GM18868 (cell line): ENCODE measurements around the gene CHD3.
"Not testable (repeated sequence)": the region's sequence is repeated elsewhere in the genome, so short reads cannot be mapped to it uniquely, and the experiment has no call there.

Source experiments
- ATAC-seq: cut with Tn5 transposase; IDR thresholded peaks from one replicate; pipeline ENCODE4 v1.9.1; 2021; ENCODE audit warnings: mild to moderate bottlenecking, moderate library complexity; ENCODE audit not compliant: unreplicated experiment

CHD3 gene

DNA sequence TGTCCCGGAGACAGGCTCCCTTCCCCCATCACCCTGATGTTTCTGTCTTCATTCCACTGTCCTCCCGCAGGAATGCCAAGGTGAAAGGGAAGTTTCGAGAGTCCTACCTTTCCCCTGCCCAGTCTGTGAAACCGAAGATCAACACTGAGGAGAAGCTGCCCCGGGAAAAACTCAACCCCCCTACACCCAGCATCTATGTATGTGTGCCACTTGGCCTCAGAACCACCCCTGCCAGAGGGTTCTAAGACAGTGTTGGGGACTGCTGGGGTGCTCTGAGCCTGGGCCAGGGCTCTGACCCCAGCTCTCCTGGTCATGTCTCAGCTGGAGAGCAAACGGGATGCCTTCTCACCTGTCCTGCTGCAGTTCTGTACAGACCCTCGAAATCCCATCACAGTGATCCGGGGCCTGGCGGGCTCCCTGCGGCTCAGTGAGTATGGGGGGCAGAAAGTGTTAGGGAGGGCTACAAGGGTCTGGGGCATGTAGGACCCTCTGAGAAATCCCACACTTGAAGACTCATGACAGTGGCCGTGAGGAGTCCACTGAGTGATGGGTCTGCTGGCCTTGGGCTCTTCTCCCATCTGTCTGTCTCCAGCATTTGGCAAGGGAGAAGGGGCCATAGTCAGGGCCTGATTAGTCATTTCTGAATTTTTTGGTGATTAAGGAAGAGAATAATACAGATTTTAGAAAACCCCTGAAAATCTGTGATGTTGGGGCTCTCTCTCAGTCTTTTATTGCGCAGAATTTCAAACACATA, 38.7 kb upstream of the CHD3 start:
- ATAC-seq = no peak

DNA sequence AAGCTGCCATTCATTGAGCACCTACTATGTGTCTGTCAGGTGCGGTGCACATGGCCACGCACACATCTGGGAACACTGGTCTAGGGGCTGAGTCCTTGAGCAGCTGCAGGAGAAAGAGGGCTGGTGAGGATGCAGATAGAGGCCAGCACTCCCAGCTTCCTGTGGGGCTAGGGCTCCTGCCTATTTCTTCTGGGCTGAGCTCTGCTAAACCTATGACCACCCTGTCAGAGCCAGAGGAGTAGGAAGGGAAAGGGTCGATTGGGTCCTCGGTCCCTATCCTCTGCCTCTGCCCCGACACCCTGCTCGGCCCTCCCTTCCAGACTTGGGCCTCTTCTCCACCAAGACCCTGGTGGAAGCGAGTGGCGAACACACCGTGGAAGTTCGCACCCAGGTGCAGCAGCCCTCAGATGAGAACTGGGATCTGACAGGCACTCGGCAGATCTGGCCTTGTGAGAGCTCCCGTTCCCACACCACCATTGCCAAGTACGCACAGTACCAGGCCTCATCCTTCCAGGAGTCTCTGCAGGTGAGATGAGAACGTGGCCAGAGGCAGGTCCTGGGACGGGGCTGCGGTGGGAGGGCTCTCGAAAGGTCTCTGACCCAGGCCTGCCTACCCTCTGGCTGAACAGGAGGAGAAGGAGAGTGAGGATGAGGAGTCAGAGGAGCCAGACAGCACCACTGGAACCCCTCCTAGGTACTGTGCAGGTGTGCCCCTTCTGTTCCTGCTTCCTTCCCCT, 37.7 kb upstream of the CHD3 start:
- ATAC-seq = peak; percentile 7

DNA sequence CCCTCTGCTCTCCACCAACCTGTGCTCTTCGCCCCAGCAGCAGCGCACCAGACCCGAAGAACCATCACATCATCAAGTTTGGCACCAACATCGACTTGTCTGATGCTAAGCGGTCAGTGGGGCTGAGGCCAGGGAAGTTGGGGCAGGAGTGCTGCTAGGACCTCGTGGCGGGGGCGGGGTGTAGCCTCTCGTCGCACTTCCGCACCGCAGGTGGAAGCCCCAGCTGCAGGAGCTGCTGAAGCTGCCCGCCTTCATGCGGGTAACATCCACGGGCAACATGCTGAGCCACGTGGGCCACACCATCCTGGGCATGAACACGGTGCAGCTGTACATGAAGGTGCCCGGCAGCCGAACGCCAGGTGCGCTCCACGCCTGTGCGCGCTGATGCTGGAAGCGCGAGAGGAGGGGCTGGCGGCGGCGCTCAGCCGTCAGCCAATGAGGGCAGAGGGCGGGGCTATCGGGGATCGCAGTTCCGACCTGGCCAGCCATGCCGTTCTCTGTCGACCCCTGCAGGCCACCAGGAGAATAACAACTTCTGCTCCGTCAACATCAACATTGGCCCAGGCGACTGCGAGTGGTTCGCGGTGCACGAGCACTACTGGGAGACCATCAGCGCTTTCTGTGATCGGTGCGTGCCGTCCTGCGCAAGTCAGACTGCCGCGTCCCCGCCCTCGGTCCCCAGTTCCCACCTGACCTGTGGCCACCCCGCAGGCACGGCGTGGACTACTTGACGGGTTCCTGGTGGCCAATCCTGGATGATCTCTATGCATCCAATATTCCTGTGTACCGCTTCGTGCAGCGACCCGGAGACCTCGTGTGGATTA, 36.9 kb upstream of the CHD3 start:
- ATAC-seq = peak; percentile 65

DNA sequence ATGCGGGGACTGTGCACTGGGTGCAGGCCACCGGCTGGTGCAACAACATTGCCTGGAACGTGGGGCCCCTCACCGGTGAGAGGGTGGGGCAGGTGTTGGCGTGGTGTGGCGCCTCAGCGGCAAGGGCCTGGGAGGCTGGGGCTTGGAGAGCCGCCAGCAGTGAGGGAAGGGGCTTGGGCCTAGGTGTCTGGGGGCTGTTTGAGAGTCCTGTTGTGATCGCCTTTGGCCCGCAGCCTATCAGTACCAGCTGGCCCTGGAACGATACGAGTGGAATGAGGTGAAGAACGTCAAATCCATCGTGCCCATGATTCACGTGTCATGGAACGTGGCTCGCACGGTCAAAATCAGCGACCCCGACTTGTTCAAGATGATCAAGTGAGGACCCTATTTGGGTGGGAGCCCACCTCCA, 36.3 kb upstream of the CHD3 start:
- ATAC-seq = no peak

DNA sequence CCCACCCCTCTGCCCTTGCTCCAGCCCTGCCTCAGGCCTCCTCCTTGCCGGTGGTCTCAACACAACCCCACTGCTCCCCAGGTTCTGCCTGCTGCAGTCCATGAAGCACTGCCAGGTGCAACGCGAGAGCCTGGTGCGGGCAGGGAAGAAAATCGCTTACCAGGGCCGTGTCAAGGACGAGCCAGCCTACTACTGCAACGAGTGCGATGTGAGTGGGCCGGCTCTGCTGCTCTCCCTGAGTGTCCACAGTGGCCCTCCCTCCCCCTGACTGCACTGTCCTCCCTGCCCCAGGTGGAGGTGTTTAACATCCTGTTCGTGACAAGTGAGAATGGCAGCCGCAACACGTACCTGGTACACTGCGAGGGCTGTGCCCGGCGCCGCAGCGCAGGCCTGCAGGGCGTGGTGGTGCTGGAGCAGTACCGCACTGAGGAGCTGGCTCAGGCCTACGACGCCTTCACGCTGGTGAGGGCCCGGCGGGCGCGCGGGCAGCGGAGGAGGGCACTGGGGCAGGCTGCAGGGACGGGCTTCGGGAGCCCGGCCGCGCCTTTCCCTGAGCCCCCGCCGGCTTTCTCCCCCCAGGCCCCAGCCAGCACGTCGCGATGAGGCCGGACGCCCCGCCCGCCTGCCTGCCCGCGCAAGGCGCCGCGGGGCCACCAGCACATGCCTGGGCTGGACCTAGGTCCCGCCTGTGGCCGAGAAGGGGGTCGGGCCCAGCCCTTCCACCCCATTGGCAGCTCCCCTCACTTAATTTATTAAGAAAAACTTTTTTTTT, 35.5 kb upstream of the CHD3 start:
- no peak for ATAC-seq

DNA sequence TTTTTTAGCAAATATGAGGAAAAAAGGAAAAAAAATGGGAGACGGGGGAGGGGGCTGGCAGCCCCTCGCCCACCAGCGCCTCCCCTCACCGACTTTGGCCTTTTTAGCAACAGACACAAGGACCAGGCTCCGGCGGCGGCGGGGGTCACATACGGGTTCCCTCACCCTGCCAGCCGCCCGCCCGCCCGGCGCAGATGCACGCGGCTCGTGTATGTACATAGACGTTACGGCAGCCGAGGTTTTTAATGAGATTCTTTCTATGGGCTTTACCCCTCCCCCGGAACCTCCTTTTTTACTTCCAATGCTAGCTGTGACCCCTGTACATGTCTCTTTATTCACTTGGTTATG, 34.9 kb upstream of the CHD3 start:
- ATAC-seq = no peak

DNA sequence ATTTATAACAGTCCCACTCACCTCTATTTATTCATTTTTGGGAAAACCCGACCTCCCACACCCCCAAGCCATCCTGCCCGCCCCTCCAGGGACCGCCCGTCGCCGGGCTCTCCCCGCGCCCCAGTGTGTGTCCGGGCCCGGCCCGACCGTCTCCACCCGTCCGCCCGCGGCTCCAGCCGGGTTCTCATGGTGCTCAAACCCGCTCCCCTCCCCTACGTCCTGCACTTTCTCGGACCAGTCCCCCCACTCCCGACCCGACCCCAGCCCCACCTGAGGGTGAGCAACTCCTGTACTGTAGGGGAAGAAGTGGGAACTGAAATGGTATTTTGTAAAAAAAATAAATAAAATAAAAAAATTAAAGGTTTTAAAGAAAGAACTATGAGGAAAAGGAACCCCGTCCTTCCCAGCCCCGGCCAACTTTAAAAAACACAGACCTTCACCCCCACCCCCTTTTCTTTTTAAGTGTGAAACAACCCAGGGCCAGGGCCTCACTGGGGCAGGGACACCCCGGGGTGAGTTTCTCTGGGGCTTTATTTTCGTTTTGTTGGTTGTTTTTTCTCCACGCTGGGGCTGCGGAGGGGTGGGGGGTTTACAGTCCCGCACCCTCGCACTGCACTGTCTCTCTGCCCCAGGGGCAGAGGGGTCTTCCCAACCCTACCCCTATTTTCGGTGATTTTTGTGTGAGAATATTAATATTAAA, 34.4 kb upstream of the CHD3 start:
- no peak for ATAC-seq

DNA sequence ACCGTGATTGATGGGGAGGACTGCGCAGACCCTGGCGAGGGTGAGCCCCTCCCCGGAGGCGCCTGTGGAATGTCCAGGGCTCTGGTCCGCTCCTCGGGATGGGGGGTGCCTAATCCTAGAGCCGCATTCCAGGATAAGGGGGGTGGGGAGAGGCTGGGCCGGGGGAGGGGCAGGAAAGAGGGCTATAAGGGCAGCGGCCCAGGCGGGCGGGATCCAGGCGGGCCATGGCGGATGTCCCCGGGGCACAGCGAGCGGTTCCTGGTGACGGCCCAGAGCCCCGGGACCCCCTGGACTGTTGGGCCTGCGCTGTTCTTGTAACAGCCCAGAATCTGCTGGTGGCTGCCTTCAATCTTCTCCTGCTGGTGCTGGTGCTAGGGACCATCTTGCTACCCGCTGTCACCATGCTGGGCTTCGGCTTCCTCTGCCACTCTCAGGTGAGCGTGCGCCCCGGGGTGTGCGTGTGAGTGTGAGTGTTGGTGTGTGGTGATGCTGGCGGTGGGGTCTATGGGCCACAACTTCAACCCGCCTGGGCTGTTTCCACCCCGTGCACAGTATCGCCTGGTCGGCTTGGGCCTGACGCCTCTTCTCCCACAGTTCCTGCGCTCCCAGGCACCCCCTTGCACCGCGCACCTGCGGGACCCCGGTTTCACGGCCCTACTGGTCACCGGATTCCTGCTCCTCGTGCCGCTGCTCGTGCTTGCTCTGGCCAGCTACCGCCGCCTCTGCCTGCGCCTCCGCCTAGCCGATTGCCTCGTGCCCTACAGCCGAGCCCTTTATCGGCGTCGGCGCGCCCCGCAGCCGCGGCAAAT, 33.5 kb upstream of the CHD3 start, which contains the start of gene TMEM88:
TMEM88 (plus strand) TSS at position 216 of the 809 bp plus-strand sequence; CDS start at position 225, 9 bp downstream.
- ATAC-seq = no peak

DNA sequence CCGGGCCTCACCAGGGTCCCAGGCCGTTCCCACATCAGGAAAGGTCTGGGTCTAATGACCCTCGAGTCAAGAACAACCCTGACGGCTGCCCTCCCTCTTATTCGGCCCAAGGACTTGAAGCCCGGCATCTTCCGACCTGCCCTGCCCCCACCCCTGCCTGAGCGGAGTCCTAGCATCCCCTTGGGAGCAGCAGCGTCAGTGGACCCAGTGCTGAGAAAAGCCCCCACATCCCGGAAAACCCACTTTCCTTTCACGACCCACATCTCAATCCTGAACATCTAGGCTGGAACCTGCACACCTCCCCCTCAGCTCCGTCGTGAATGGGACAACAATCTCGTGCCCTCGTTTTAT, 33.0 kb upstream of the CHD3 start:
- no peak for ATAC-seq

DNA sequence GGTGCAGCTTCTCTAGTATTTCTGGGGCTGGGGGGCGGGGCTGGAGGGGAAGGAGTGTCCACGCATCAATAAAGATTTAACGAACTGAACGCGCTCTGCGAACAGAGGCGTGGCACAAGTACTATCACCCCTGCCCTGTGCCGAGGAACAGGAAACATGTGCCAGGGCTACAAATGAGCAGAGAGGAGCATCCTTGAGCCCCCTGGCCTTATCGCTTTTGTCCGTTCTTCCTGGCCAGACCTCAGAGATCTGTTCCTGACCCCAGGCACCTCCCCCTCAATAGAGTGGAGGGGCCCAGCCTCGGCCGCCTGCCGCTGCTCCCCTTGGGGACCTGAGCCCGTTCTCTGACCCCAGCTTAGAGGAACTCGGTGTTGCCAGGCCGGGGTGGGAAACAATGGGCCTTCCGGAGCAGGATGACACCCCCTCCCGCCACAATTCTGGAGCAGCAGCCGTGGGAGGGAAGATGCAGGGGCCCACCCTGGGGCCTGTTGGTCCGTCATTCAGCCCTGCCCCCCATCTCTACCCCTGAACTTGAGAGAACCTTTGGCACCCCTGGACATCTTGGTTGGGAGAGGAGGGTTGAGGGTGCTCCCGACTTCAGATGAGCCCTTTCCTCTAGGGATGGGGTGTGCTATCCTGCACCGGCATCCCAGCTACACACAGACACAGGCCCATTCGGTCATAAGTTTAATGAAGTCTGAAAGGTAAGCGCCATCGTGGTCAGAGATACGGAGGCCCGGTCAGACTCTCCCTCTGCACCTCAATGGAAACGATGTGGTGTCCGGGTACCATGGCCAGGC, 32.4 kb upstream of the CHD3 start:
- no peak for ATAC-seq

DNA sequence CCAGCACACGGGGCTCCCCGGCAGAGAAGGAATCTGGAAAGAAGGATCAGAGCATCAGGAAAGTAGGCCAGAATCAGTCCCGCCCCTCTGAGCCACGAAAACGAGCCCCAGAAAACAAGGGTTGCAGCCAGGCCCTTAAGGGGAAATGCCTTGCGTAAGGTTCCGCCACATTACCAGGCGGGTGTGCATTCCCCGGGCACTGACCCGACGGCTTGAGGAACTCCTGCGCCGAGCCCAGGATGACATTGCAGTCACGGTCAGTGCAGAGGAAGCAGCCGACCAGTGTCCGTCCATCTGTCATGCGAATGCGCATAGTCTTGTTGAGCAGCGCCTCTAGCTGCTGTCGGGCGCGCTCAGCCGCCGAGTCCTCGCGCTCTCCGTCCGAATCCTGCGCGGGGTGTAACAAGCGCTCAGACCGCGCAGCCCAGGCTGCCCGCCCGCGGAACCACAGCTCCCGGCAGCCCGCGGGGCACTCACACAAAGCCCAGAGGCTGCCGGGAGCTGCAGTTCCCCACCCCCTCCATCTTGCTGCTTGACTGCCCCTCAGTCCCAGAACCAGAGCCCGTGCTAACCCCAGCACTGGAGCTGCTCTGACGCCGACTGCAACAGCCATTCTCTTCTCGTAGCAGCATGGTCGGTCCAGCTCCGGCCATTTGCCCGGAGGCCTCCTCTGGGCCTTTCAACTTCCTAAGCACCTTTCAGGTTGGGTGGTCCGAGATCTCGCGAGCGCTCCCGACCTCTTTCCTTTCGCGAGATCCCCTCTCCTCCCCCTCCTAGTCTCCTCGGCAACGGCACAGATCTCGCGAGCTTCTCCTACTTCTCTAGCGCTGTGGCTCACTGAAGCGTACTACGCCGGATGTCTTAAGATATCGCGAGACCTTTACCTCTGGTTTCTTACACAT, 31.5 kb upstream of the CHD3 start, which contains the start of gene NAA38:
NAA38 (minus strand) TSS at position 749 of the 902 bp plus-strand sequence; CDS start at position 653, 96 bp downstream.
- ATAC-seq = peak; percentile 71

DNA sequence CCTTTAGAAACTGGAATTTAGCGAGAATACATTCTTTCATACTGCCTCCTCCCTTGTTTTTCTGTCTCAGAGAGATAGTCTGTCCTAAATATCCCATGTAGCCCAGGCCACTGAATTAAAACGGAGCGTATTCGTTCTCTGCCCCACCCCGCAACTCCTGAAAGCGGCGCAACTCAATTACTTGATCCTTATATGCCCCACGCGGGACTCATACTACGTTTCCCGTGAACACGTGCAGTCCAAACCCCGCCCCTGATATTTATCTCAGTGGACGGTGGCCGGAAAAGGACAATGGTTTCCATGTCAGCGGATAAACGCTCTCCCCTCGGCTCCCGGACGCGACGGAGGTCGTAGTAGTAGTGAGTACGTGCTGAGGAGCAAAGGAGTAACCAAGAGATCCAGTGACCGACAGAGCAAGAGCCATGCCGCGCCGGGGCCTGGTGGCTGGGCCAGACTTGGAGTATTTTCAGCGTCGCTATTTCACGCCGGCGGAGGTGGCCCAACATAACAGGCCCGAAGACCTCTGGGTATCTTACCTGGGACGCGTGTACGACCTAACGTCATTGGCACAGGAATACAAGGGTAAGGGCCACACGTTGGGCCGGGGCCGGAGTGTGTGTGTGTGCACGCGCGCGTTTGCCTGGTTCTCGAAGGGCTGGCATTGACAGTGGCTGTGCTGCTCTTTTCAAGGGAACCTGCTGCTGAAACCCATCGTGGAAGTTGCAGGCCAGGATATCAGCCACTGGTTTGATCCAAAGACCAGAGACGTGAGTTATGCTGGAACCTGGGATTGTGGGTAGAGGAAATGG, 30.7 kb upstream of the CHD3 start, which contains the start of gene CYB5D1:
CYB5D1 (plus strand) TSS at position 291 of the 809 bp plus-strand sequence; CDS start at position 423, 132 bp downstream.
- peak; percentile 39 for ATAC-seq

DNA sequence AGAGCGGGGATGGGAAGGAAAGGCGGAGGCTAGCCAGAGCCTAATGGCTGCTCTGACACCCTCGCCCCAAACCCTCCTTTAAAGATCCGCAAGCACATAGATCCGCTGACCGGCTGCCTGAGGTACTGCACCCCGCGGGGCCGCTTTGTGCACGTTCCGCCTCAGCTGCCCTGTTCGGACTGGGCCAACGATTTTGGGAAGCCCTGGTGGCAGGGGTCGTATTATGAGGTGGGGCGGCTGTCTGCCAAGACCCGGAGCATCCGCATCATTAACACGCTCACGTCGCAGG, 30.1 kb upstream of the CHD3 start:
- no peak for ATAC-seq

DNA sequence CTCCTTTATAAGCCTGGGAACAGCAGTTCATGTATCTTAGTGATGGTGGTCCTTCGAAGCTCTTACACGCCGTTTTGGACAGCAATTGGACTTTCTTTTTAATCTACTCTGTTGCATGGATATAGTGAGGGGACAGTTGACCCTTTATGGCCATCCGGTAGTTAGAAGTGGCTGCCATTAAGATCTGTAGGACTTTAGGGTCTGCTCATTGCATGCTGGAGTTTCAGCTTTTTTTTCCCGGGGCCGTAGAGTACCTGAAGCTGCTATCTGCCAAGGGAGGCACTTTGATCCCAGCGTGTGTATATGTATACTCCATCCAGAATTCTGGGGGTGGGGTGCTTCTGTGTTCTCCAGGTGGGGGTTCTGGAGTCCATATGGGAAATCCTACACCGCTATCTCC, 29.6 kb upstream of the CHD3 start:
- no peak for ATAC-seq

DNA sequence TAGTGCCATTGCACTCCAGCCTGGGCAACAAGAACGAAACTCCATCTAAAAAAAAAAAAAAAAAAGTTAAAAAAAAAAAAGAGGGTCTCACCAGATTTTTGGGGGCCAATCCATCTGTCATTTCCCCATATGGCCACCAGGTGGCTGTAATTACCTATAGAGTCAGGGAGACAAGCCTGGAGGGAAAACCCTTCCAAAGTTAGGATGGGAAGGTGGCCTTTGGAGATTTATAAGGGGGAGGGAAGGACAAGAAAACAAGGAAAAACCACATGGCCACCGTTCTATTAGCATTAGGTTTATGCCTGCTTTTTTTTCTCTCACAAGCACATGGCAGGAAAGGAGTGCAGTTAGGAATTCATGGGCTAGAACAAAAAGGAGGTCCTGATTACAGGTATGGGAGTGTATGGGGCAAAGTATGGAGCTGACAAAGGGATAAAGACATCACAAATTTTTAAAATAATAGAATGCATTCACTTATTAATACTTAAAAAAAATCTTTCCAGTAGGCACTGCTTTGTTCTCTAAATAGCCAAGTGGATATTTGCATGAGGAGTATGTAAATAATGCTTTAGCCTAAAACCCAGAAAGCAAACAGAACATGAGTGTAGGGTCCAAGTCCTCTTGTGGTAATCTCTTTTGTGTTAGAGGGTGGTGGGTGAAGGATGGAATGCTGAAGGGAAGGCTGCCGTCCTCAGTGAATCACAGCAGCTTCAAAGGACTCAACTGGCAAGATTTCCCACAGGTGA, 25.7 kb upstream of the CHD3 start:
- ATAC-seq = no peak

DNA sequence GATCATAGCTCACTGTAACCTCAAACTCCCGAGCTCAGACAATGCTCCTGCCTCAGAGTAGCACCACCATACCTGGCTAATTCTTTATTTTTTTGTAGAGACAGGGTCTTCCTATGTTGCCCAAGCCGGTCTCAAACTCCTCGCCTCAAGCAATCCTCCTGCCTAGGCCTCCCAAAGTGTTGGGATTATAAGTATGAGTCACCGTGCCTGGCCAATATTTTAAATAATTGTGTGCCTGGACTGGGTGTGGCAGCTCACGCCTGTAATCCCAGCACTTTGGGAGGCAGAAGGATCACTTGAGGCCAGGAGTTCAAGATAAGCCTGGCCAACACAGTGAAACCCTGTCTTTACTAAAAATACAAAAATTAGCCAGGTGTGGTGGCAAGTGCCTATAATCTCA, 24.2 kb upstream of the CHD3 start:
- not testable (repeated sequence) for ATAC-seq
